ENCODE data around the gene MYL3. TPM values are rescaled to one million over a fixed set of nuclear protein-coding genes. Genes with fewer than 3 reads are reported as not detected.

Gene MYL3
- total RNA-seq, 1 donor from 2014 or later = 5.4 TPM

DNA sequence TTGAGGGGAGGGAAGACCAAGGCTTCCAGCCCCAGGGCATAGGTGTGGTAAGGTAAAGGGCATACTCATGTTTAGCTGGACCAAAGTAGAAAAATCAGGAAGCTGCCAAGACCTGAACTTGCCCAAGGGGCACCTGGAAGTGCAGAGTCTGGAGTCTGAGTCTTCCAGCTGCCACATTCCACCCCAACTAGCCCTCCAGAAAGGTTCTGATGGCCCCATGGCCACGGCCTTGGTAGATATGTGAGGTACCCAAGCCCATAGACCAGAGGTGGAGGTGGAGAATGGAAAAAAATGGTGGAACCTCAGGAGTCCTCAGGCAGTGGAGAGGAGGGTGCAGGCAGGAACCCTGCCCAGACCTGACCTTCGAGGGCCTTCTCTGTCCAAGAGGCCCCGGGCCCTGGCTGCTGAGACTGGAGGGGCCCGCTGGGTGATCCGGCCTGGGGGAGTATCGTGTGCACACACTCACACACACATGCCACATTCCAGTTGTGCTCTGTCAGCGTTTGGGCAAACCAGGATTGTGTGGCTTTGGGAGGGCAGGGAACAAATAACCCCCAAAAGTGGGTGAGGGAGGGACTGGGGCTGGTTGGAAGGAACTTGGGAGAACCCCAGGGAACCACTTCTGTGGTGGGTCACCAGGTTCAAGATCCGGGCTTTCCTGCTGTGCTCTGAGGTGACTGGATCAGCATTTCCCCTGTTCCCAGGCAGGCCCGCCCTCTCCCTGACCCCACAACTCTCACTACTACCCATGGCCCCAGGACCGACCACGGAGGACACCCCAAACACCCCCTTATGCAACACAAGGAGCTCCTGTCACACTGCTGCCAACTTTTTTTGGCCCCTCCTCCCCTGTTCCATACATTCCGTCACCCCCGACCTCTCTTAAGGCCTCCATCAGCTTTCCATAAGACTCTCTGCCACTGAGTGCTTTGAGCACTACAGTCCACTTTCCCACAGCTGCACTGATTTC, 11.6 kb downstream of the MYL3 start:
- Mint-ChIP-seq H3K9me3 (no peaks in the 10 kb centered on the region), H3K27ac (no peak overlapping the region), H3K27me3 (no peaks in the 10 kb centered on the region), H3K4me3 (no peak overlapping the region), H3K36me3 (no peaks in the 10 kb centered on the region), H3K4me1 (ENCODE audit: unreplicated experiment) (peaks cover 26% of the 10 kb centered on the region)
- TF ChIP-seq, protein P1, sequence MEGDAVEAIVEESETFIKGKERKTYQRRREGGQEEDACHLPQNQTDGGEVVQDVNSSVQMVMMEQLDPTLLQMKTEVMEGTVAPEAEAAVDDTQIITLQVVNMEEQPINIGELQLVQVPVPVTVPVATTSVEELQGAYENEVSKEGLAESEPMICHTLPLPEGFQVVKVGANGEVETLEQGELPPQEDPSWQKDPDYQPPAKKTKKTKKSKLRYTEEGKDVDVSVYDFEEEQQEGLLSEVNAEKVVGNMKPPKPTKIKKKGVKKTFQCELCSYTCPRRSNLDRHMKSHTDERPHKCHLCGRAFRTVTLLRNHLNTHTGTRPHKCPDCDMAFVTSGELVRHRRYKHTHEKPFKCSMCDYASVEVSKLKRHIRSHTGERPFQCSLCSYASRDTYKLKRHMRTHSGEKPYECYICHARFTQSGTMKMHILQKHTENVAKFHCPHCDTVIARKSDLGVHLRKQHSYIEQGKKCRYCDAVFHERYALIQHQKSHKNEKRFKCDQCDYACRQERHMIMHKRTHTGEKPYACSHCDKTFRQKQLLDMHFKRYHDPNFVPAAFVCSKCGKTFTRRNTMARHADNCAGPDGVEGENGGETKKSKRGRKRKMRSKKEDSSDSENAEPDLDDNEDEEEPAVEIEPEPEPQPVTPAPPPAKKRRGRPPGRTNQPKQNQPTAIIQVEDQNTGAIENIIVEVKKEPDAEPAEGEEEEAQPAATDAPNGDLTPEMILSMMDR (conservative IDR thresholded peaks at IDR 0.05) = no peak
- DNase-seq (ENCODE audit: extremely low spot score, unreplicated experiment) = peak; percentile 52

DNA sequence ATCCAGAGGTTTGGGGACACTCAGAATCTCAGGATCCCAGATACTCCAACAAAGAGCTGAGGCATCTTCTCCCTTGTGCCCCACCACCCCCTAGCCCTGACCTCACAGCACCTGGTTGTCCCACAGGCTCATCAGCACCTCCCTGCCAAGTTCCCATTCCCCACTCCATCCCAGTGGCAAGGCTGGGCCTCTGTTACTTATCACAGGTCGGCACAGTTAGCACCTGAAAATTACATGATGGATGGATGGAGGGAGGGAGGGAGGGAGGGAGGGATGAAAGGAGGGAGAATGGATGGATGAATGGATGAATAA, 12.8 kb downstream of the MYL3 start:
- TF ChIP-seq, protein P1 (conservative IDR thresholded peaks at IDR 0.05) = no peak
- no peaks in the 10 kb centered on the region for H3K9me3 Mint-ChIP-seq
- DNase-seq (ENCODE audit: extremely low spot score, unreplicated experiment) = no peak

DNA sequence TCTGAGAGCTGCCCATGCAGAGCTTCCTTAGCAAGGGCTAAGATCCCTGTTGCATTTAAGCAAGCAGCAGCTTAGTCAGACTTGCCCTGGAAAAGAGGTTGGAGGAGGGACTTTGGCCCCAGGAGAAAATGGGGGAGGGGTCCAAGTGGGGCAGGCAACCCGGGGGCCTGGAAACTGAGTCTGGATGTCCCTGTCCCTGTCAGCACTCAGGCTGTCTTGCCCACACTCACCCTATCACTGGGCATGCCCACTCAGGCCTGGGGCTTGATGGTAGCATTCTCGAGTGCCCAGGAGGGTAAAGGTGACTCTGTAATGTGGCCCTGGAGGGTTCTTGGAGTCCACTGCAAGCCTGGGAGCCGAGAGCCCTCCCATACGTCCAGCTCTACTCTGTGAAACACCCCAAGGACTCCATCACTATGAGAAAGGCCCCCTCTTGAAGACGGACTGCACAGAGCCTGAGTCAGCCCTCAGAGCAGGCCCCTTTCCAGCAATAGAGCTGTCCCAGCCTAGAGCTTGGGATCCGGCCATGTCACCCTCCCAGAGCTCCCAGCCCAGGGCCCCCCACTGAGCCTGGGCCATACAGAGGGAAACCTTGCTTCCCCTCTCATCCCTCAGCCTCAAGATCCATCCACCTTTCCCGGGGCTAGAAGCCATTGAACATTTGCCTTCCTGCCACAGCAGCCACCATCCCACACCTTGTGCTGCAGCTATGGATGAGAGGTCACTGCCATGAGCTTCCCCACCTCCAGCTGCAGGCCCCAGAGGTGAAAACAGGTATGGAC, 13.4 kb downstream of the MYL3 start:
- no peaks in the 10 kb centered on the region for H3K36me3 Mint-ChIP-seq
- peak; percentile 60 for DNase-seq (ENCODE audit: extremely low spot score, unreplicated experiment)
- H3K9me3 Mint-ChIP-seq = no peaks in the 10 kb centered on the region
- peaks cover 24% of the 10 kb centered on the region for H3K4me1 Mint-ChIP-seq (ENCODE audit: unreplicated experiment)
- H3K27me3 Mint-ChIP-seq = no peaks in the 10 kb centered on the region
- TF ChIP-seq, protein P1 (conservative IDR thresholded peaks at IDR 0.05) = no peak
- H3K4me3 Mint-ChIP-seq = no peak overlapping the region
- H3K27ac Mint-ChIP-seq = peak overlapping the region; percentile 36

More for the DNA sequence above, 12.8 kb downstream of the MYL3 start:
- Mint-ChIP-seq H3K36me3 (no peaks in the 10 kb centered on the region), H3K27me3 (no peaks in the 10 kb centered on the region), H3K4me3 (no peak overlapping the region), H3K27ac (no peak overlapping the region), H3K4me1 (ENCODE audit: unreplicated experiment) (peaks cover 20% of the 10 kb centered on the region)

DNA sequence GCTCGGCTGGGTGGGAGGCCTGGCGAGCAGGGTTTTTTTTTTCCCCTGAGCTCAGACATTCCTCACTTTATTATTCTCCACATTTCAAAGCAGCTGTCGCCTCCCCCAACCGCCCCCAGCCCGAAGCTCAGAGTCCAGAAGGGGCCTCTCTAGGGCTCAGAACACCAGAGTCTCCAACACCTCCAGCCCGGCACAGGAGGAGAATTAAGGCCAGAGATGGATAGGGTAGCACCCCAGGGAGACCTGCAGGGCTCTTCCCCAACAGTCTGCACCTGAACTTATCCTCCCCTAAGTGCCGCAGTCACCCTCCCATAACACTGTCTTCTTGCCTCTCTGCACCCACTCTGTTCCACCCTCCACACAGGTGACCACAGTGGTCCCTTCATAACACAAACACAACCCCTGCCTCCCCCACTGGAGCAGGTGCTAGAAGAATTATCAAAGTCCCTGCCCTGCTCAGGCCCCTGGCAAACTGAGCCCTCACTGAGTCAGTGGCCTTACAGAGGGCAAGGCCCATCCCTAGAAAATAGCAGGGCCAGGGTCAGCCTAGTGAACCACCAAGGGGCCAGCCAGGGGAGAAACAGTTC, 14.1 kb downstream of the MYL3 start:
- peak overlapping the region; percentile 67 for H3K4me3 Mint-ChIP-seq
- DNase-seq (ENCODE audit: extremely low spot score, unreplicated experiment) = peak; percentile 55
- no peaks in the 10 kb centered on the region for H3K27me3 Mint-ChIP-seq
- no peaks in the 10 kb centered on the region for H3K36me3 Mint-ChIP-seq
- H3K9me3 Mint-ChIP-seq = no peaks in the 10 kb centered on the region
- TF ChIP-seq, protein P1 (conservative IDR thresholded peaks at IDR 0.05) = no peak
- H3K4me1 Mint-ChIP-seq (ENCODE audit: unreplicated experiment) = peaks cover 25% of the 10 kb centered on the region
- peak overlapping the region; percentile 36 for H3K27ac Mint-ChIP-seq

DNA sequence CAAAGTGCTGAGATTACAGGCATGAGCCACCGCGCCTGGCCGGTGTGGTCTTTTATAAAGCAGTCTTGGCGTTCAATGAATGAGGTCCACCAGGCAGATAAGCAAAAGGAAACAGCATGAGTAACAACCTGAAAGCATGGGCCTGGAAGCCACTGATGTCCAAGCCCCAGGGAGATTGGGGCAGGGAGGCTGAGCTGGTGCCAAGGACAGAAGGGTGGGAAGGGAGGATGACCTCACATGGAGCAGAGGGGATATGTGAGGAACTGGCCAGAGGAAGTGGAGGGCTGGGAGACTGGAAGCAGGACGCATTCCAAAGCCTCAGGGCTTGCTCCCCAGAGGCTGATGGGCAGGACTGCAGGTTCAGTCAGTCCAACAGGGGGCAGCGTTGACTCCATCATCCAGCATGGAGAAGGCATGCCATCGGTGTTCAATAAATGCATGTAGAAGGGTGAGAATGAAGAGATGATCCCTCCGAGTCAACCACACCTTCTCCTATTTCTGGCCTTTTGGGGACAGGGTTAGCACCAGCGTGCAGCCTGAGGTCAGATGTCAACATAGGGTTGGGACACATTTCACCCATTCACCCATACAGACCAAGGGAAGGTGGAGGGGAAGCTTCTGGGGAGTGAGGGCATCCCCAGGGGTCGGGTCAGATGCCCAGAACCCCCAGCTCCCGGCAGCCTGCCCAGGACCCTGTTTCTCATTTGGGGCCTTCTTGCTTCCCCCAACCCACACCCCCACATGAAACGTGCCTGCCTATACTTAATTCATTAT, 14.8 kb downstream of the MYL3 start:
- H3K4me1 Mint-ChIP-seq (ENCODE audit: unreplicated experiment) = peaks cover 25% of the 10 kb centered on the region
- peaks cover 4% of the 10 kb centered on the region for H3K27me3 Mint-ChIP-seq
- peak overlapping the region; percentile 67 for H3K4me3 Mint-ChIP-seq
- no peaks in the 10 kb centered on the region for H3K9me3 Mint-ChIP-seq
- TF ChIP-seq, protein P1 (conservative IDR thresholded peaks at IDR 0.05) = peak; percentile 64
- peak; percentile 67 for DNase-seq (ENCODE audit: extremely low spot score, unreplicated experiment)
- H3K27ac Mint-ChIP-seq = peak overlapping the region; percentile 36
- peaks cover 4% of the 10 kb centered on the region for H3K36me3 Mint-ChIP-seq

Data from type B pancreatic cell (in vitro differentiated cells).